ENCODE measurements around the gene TRAK2. TPM values are rescaled to one million over a fixed set of nuclear protein-coding genes. Genes with fewer than 3 reads are reported as not detected.

TRAK2 gene
- total RNA-seq, 1 donor from 2014 or later = 40.3 TPM

GRCh38 chr2:201342923-201343322, 108.3 kb downstream of the TRAK2 start:
- no peaks in the 10 kb centered on the region for H3K4me1 ChIP-seq
- intact Hi-C loops (cut with DNase I) = no loop called here
- H3K27me3 ChIP-seq = no peaks in the 10 kb centered on the region
- H3K36me3 ChIP-seq = peaks cover 15 to 76% of the 10 kb centered on the region in 2 donors
- H3K27ac ChIP-seq = no peak overlapping the region
- no peak overlapping the region for H3K4me3 ChIP-seq
- TF ChIP-seq CTCF (IDR thresholded peaks at IDR 0.05) = no peak
- no peaks in the 10 kb centered on the region for H3K9me3 ChIP-seq
- no peak for DNase-seq (ENCODE audit: low spot score in 2 of 2)

GRCh38 chr2:201329409-201329808, 121.8 kb downstream of the TRAK2 start:
- intact Hi-C loops (cut with DNase I) = no loop called here
- peaks cover 0 to 24% of the 10 kb centered on the region in 2 donors for H3K9me3 ChIP-seq
- H3K27ac ChIP-seq = no peak overlapping the region
- peaks cover 0 to 8% of the 10 kb centered on the region in 2 donors for H3K36me3 ChIP-seq
- H3K27me3 ChIP-seq = no peaks in the 10 kb centered on the region
- DNase-seq (ENCODE audit: low spot score in 2 of 2) = no peak
- no peaks in the 10 kb centered on the region for H3K4me1 ChIP-seq
- no peak overlapping the region for H3K4me3 ChIP-seq
- no peak for TF ChIP-seq CTCF (IDR thresholded peaks at IDR 0.05)

GRCh38 chr2:201327678-201328077, 123.6 kb downstream of the TRAK2 start:
- Histone ChIP-seq H3K9me3 (peaks cover 0 to 39% of the 10 kb centered on the region in 2 donors), H3K27me3 (no peaks in the 10 kb centered on the region), H3K36me3 (peaks cover 0 to 17% of the 10 kb centered on the region in 2 donors), H3K4me3 (no peak overlapping the region), H3K4me1 (no peaks in the 10 kb centered on the region), H3K27ac (no peak overlapping the region)
- TF ChIP-seq CTCF (IDR thresholded peaks at IDR 0.05) = no peak
- DNase-seq (ENCODE audit: low spot score in 2 of 2) = no peak
- intact Hi-C loops (cut with DNase I) = no loop called here

Other genes starting within 250 kb of the TRAK2 start
- gene CASP8, start 190.9 kb downstream of the TRAK2 start, total RNA-seq = 15.2 TPM
- gene FLACC1, start 94.1 kb downstream of the TRAK2 start, total RNA-seq = 0.32 TPM
- 22.8 TPM for gene STRADB, start 282 bp upstream of the TRAK2 start, total RNA-seq
- gene TMEM237, start 192.0 kb upstream of the TRAK2 start, total RNA-seq = 8.4 TPM
- gene MPP4, start 247.2 kb upstream of the TRAK2 start, total RNA-seq = not detected

Data from ascending aorta (tissue), 2 donors.